HG03558 (cell line): Measurements from ENCODE around the gene MINK1.
"Not testable (repeated sequence)": the region's sequence is repeated elsewhere in the genome, so short reads cannot be mapped to it uniquely, and the experiment has no call there.

Source experiments
- ATAC-seq: cut with Tn5 transposase; IDR thresholded peaks from one replicate; pipeline ENCODE4 v1.9.1; 2021; ENCODE audit warnings: moderate number of reproducible peaks; ENCODE audit not compliant: unreplicated experiment; ENCODE audit errors: extremely low read depth

Gene MINK1

DNA sequence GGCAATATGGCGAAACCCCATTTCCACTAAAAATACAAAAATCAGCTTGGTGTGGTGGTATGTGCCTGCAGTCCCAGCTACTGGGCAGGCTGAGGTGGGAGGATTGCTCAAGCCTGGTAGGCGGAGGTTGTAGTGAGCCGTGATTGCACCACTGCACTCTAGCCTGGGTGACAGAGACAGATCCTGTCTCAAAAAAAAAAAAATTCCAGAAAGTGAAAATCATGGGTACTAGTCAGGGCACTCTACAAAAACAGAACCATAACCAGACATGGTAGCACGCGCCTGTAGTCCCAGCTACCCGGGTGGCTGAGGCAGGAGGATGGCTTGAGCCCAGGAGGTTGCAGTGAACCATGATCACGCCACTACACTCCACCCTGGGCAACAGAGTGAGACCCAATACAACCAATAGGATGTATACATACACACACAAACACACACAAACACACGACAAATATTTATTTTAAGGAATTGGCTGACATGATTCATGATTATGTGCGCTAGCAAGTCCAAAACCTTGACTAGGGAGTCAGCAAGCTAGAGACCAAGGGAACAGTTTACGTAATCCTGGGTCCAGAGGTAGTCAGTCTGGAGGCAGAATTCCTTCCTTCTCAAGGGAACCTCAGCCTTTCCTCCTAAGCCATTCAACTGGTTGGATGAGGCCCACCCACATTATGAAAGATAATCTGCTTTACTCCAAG lies 87.4 kb downstream of the MINK1 start:
- no peak for ATAC-seq

GRCh38 chr17:4921320-4921719 lies 88.2 kb downstream of the MINK1 start:
- no peak for ATAC-seq

DNA sequence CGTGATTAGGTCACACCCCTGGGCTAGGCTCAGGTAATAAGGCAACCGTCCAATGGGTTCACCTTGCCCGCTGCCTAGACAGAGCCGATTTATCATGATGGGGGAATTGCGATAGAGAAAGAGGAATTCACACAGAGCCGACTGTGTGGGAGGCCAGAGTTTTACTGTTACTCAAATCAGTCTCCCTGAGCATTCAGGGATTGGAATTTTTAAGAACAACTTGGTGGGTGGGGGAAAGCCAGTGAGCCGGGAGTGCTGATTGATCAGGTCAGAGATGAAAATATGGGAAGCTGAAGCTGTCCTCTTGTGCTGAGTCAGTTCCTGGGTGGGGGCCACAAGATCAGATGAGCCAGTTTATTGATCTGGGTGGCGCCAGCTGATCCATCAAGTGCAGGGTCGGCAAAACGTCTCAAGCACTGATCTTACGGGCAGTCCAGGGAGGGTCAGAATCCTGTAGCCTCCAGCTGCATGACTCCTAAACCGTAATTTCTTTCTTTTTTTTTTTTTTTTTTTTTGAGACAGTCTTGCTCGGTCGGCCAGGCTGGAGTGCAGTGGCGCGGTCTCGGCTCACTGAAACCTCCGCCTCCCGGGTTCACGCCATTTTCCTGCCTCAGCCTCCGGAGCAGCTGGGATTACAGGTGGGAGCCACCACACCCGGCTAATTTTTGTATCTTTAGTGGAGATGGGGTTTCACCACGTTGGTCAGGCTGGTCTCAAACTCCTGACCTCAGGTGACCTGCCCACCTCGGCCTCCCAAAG lies 93.6 kb downstream of the MINK1 start:
- not testable (repeated sequence) for ATAC-seq

- no peak for ATAC-seq
These were observed 95.7 kb downstream of the MINK1 start for GRCh38 chr17:4928881-4929280.

GRCh38 chr17:4931963-4932362 lies 98.8 kb downstream of the MINK1 start, which contains the start of gene GP1BA:
TSS of gene GP1BA (plus strand) at chr17:4932277. CDS start at chr17:4932605, 328 bp downstream.
- no peak for ATAC-seq

DNA sequence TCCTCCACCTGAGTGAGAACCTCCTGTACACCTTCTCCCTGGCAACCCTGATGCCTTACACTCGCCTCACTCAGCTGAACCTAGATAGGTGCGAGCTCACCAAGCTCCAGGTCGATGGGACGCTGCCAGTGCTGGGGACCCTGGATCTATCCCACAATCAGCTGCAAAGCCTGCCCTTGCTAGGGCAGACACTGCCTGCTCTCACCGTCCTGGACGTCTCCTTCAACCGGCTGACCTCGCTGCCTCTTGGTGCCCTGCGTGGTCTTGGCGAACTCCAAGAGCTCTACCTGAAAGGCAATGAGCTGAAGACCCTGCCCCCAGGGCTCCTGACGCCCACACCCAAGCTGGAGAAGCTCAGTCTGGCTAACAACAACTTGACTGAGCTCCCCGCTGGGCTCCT lies 99.6 kb downstream of the MINK1 start:
- no peak for ATAC-seq

GRCh38 chr17:4933646-4934045 lies 100.5 kb downstream of the MINK1 start:
- ATAC-seq = no peak

DNA sequence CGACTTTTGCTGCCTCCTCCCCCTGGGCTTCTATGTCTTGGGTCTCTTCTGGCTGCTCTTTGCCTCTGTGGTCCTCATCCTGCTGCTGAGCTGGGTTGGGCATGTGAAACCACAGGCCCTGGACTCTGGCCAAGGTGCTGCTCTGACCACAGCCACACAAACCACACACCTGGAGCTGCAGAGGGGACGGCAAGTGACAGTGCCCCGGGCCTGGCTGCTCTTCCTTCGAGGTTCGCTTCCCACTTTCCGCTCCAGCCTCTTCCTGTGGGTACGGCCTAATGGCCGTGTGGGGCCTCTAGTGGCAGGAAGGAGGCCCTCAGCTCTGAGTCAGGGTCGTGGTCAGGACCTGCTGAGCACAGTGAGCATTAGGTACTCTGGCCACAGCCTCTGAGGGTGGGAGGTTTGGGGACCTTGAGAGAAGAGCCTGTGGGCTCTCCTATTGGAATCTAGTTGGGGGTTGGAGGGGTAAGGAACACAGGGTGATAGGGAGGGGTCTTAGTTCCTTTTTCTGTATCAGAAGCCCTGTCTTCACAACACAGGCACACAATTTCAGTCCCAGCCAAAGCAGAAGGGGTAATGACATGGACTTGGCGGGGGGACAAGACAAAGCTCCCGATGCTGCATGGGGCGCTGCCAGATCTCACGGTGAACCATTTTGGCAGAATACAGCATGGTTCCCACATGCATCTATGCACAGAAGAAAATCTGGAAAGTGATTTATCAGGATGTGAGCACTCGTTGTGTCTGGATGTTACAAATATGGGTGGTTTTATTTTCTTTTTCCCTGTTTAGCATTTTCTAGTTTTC lies 101.2 kb downstream of the MINK1 start:
- no peak for ATAC-seq

DNA sequence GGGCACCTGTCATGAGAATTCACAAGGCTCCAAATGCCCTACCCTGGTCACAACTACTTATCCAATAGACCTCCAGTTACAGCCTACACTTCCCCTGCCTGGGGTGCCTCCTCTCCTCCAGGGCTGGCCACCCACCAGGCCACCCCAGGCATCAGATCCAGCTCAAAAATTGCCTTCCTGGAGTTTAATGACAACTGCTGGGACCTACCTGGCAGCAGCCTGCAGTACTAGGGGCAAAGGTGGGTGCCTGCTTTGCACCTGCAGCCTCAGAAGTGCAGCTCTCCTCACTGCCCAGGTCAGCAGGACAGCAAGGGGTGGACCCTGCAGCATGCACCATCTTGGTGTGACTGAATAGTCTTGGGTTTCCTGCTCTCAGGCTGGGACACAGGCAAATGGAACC lies 102.5 kb downstream of the MINK1 start:
- no peak for ATAC-seq

DNA sequence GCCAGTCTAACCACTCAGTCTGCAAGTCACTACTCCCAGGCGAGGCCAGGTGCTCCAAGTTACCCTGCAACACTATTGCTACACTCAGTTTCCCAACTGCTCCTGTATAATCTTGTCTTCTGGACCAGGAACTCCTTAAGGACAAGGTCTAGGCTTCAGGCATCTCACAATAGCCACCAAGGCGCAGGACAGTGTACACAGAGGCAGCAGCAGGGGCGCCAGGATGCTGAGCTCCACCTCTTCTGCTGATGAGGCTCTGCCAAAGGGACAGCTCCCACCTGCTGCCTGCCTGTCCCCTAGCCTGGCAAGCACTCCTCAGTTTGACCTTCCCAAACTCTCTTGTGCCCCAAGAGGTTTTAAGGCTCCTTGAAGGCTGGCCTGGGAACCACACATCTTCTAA lies 103.3 kb downstream of the MINK1 start:
- no peak for ATAC-seq

GRCh38 chr17:4937553-4937952 lies 104.4 kb downstream of the MINK1 start:
- no peak for ATAC-seq

- no peak for ATAC-seq
These were observed 104.9 kb downstream of the MINK1 start for GRCh38 chr17:4938069-4938491.

DNA sequence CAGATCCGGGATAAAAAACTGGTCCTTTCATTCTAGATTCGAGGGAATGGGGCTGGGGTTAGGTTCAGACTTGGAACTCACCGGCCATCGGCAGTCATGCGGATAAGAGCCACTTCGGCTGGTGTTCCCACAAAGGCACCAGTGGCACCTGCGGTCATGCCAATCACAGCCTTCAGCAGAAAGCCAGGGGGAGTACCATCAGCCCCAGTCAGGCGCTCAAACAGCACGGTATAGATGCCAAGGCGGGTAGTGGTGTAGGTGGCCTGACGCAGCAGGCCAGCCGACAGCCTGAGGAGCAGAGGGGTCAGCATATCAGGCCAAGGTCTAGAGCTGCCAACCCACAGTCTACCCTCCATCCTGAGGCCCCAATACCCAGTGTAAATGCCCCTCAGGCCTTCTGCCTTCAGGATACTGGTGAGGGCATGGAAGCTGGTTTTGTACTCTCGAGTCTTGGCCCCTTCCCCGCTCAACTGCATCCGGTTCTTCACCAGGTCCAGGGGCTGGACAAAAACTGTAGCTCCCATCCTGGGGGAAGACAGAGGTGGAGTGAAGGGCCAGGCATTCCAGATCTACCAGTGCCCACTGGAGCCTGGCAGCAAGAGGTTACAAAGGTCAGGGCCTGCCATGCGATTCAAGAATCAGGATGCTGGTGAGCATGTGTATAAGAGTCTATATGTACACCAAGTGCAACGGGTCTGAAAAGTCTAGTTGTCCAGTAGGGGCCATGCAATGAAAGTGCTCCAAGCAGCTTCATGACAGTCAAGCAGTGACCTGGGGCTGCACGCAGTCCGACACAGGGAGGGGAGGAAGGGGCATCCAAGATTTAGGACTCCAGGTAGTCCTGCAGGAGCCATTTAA lies 105.8 kb downstream of the MINK1 start:
- ATAC-seq = no peak

GRCh38 chr17:4939546-4939795 lies 106.3 kb downstream of the MINK1 start:
- no peak for ATAC-seq

DNA sequence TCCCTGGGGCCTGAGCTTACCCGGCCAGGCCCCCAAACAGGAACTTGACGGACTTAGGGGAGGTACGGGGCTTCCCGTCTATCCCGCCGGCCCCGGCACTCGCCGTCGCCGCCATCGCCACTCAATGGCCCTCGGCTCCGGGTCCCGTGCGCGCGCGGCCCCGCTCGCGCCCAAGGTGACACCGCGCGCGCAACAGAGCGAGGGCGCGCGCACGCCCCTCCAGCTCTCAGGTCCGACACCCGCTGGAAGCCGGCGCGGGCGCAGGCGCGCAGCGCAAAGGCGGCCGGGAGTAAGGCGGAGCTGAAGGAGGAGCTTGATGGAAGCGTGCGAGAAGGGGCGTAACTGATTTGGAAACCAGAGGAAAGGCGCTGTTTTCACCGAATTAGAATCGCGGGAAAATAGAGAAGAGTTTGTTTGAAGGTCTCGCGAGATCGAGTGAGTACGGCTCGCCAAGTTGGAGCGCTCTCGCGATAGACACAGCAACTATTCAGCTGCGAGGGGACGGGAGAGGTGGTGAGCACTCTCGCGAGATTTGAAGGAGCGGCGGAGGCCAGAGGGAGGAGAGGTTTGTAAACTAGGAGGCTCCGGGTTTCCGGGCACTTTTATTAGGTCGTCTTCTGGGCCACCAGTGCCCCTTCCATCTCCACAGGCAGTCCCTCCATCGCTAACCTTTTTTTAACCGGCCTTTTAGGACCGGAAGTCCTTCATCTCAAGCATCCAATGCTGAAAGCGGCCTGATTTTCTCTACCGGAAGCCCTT lies 106.8 kb downstream of the MINK1 start, which contains the start of the genes RNF167 and SLC25A11:
RNF167 (plus strand) TSS at position 473 of the 759 bp plus-strand sequence. CDS start 642 bp downstream, outside the sequence.
SLC25A11 (minus strand) TSS at position 251 of the 759 bp plus-strand sequence; CDS start at position 115, 136 bp downstream.
- peak; percentile 44 for ATAC-seq

- ATAC-seq = no peak
These were observed 107.6 kb downstream of the MINK1 start for GRCh38 chr17:4940555-4941318.

GRCh38 chr17:4941319-4941610 lies 108.1 kb downstream of the MINK1 start:
- no peak for ATAC-seq

- no peak for ATAC-seq
These were observed 109.8 kb downstream of the MINK1 start for GRCh38 chr17:4942760-4943508.
